Sigmoid colon (tissue), 4 donors: Measurements from ENCODE around the gene DNTTIP2.

Experiments
- CTCF ChIP-seq, 4 experiments: fragments of 450-650 bp in 3 of 4; fragments of 200-600 bp in 1 of 4; IDR thresholded peaks; one replicate each; pipeline ENCODE4 v1.5.1; 2016 to 2019; ENCODE audit warnings: antibody characterized with exemption in 4 of 4, mild to moderate bottlenecking in 3 of 4, moderate library complexity in 2 of 4
- POLR2A ChIP-seq, 2 donors: fragments of 450-650 bp; IDR thresholded peaks; one replicate each; pipeline ENCODE4 v1.6.1; 2016; ENCODE audit warnings: antibody characterized with exemption in 2 of 2, mild to moderate bottlenecking in 2 of 2, moderate library complexity in 2 of 2
- POLR2AphosphoS5 ChIP-seq, 4 donors: sonication (generic); formaldehyde crosslinking; IDR thresholded peaks; one replicate each; pipeline ENCODE4 v1.6.1; 2017; ENCODE audit warnings: antibody characterized with exemption in 4 of 4

- TF ChIP-seq CTCF (IDR thresholded peaks at IDR 0.05) (no peak), POLR2A (IDR thresholded peaks at IDR 0.05) (no peak), POLR2AphosphoS5 (IDR thresholded peaks at IDR 0.05) (no peak)
Measured at GRCh38 chr1:93906480-93906879, 27.5 kb upstream of the DNTTIP2 start.
